Bronchial epithelial cell (primary cell): ENCODE results near the gene LEMD2. TPM values are rescaled to one million over a fixed set of nuclear protein-coding genes. Genes with fewer than 3 reads are reported as not detected.

Experiments used
- DNase-seq: peaks from one replicate; pipeline ENCODE4 v3.0.0-alpha.2; 2010; ENCODE audit warnings: low read depth
- FAIRE-seq: peaks from 2 replicates; lab custom pipeline; 2011; peaks lifted over from hg19 to GRCh38; lab: Jason Lieb, UNC
- H3K27me3 ChIP-seq: 2 replicates; pipeline ENCODE4 v1.5.1; 2011; ENCODE audit warnings: low read length; ENCODE audit not compliant: control insufficient read depth, insufficient read depth
- H3K36me3 ChIP-seq: 2 replicates; pipeline ENCODE4 v1.5.1; 2011; ENCODE audit warnings: low read length; ENCODE audit not compliant: control insufficient read depth, insufficient read depth
- H3K4me3 ChIP-seq: 2 replicates; pipeline ENCODE4 v1.5.1; 2011; ENCODE audit warnings: mild to moderate bottlenecking, low read depth, low read length, control low read depth
- CTCF ChIP-seq: IDR thresholded peaks from 2 replicates; pipeline ENCODE4 v1.5.1; 2011; ENCODE audit warnings: mild to moderate bottlenecking, moderate library complexity, low read length, control low read depth, inconsistent platforms; ENCODE audit not compliant: insufficient read depth, severe bottlenecking
- total RNA-seq: library from RNA; depleted of rRNA; stranded (reverse); fragments of >200 nt; gene quantifications from 2 replicates; pipeline ENCODE4 v1.2.1, GENCODE V29; 2014

LEMD2 gene
- total RNA-seq, 1 donor from 2014 or later, result 66.9 TPM

DNA sequence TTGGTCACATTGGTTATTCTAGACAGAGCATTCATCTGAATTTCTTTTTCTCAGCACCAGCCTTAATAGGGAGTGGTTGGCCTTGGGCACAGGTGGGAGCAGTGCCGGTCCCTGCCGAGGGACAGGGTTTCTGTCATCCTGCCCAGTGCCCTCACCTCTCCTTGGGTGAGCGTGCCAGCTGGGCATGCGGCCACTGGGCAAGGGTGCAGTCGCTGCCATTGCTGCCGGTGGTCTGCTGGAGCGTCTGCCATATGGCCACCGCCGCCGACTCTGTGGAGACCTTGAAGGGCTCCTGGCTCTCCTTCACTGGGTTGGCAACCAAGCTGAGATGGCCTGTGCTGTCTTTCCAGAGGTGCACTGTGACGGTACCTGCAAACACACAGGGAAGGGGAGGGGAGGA, 61.0 kb downstream of the LEMD2 start:
- FAIRE-seq, result no peak
- Histone ChIP-seq H3K27me3 (peaks cover 5% of the 10 kb centered on the region), H3K36me3 (no peaks in the 10 kb centered on the region), H3K4me3 (no peak overlapping the region)
- TF ChIP-seq CTCF, result no peak
- DNase-seq, result no peak

GRCh38 chr6:33727126-33727525, 61.8 kb downstream of the LEMD2 start:
- H3K27me3 ChIP-seq, result peaks cover 6% of the 10 kb centered on the region
- no peak overlapping the region for H3K4me3 ChIP-seq
- FAIRE-seq (no peak), DNase-seq (no peak)
- no peak for TF ChIP-seq CTCF
- no peaks in the 10 kb centered on the region for H3K36me3 ChIP-seq

- Histone ChIP-seq H3K36me3 (no peaks in the 10 kb centered on the region), H3K4me3 (no peak overlapping the region), H3K27me3 (peaks cover 8% of the 10 kb centered on the region)
- no peak for FAIRE-seq
- DNase-seq, result no peak
- no peak for TF ChIP-seq CTCF
Measured at GRCh38 chr6:33726696-33727095, 62.2 kb downstream of the LEMD2 start.

GRCh38 chr6:33725891-33726673, 62.8 kb downstream of the LEMD2 start:
- no peak for FAIRE-seq
- Histone ChIP-seq H3K27me3 (peaks cover 6% of the 10 kb centered on the region), H3K36me3 (no peaks in the 10 kb centered on the region), H3K4me3 (no peak overlapping the region)
- no peak for DNase-seq
- TF ChIP-seq CTCF, result no peak

DNA sequence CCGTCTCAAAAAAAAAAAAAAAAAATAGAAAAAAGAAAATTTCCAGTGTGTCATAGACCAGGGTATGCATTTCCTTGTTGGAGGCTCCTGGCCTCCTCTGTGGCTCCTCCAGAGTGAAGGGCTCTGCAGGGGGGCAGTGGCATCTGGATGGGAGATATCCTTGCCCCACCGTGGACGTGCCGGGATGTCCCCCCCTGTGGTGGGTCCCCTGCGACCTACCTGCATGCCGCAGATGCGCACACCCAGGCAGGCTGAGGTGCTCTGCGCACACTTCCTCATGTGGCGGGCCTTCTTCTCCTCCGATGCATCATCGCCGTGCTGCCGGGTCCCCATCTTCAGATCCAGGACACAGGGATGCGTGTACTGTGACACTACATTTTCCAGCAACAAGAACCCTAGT, 63.7 kb downstream of the LEMD2 start:
- no peaks in the 10 kb centered on the region for H3K36me3 ChIP-seq
- H3K4me3 ChIP-seq, result no peak overlapping the region
- peaks cover 6% of the 10 kb centered on the region for H3K27me3 ChIP-seq
- FAIRE-seq, result no peak
- no peak for TF ChIP-seq CTCF
- no peak for DNase-seq
